ENCODE results near the gene COMMD8. TPM values are rescaled to one million over a fixed set of nuclear protein-coding genes. Genes with fewer than 3 reads are reported as not detected.

Gene COMMD8
- total RNA-seq (1 to 10 TPM; 3.6 to 9.3 TPM), polyA plus RNA-seq (10 to 100 TPM in 1 of 2 donors, 1 to 10 TPM in 1; 8.6 to 17.5 TPM)

- peak; percentile 92 for DNase-seq (ENCODE audit: low spot score)
- TF ChIP-seq NR2F2 (IDR thresholded peaks at IDR 0.05) (no peak), ATF3 (IDR thresholded peaks at IDR 0.05) (no peak), EGR1 (IDR thresholded peaks at IDR 0.05; ENCODE audit: low read depth in 2 of 2) (no peak), YY1 (IDR thresholded peaks at IDR 0.05) (no peak), CTCF (IDR thresholded peaks at IDR 0.05; ENCODE audit: low read depth, low read length, missing input control) (no peak), GABPA (IDR thresholded peaks at IDR 0.05 in 1 of 2, conservative IDR thresholded peaks at IDR 0.05 in 1 of 2) (peak in 1 of 2 donors; percentile 44), HNF4A (conservative IDR thresholded peaks at IDR 0.05) (no peak), REST (IDR thresholded peaks at IDR 0.05) (no peak), ZBTB33 (IDR thresholded peaks at IDR 0.05) (no peak), JUND (IDR thresholded peaks at IDR 0.05) (no peak), HNF4G (IDR thresholded peaks at IDR 0.05) (no peak), FOXA1 (IDR thresholded peaks at IDR 0.05) (no peak), SP1 (IDR thresholded peaks at IDR 0.05) (no peak), FOXA2 (IDR thresholded peaks at IDR 0.05) (no peak), RXRA (IDR thresholded peaks at IDR 0.05) (peak in 1 of 2 donors; percentile 4), MAX (IDR thresholded peaks at IDR 0.05) (no peak), RAD21 (IDR thresholded peaks at IDR 0.05) (peak; percentile 53 to 58), TAF1 (conservative IDR thresholded peaks at IDR 0.05) (no peak)
- Histone ChIP-seq H3K9ac (ENCODE audit: low read depth in 1 of 2, low read length in 2 of 2) (peak within 1 kb of the TSS; percentile 30 to 76), H3K9me3 (ENCODE audit: control insufficient read depth in 4 of 4, low read length in 3 of 4) (no peaks in the 10 kb centered on the region), H3K27me3 (ENCODE audit: control insufficient read depth in 4 of 4, insufficient read depth in 4 of 4, low read length in 3 of 4) (no peaks in the 10 kb centered on the region), H3K4me1 (ENCODE audit: control insufficient read depth in 4 of 4, insufficient read depth in 4 of 4, low read length in 3 of 4) (peaks cover 3 to 7% (median 6%) of the 10 kb centered on the region in 4 donors), H3K4me3 (ENCODE audit: low read depth in 1 of 3, low read length in 3 of 3) (peak within 1 kb of the TSS; percentile 88 to 99 (median 90)), H3K27ac (ENCODE audit: low read depth in 1 of 2, low read length in 2 of 2) (peak within 1 kb of the TSS; percentile 53 to 64), H3K36me3 (ENCODE audit: control insufficient read depth in 4 of 4, insufficient read depth in 3 of 4, low read depth in 1 of 4, low read length in 3 of 4) (no peaks in the 10 kb centered on the region)
- WGBS = under 1% methylated on average over 51 of the region's 51 CpGs
Observed at GRCh38 chr4:47463235-47463956, at the start of gene COMMD8. Gene COMMD8 (minus strand): TSS chr4:47463702. CDS start chr4:47463651, 51 bp downstream.

Data from liver (tissue), 9 donors.